ENCODE results near the gene ATXN10. TPM values are rescaled to one million over a fixed set of nuclear protein-coding genes. Genes with fewer than 3 reads are reported as not detected.

ATXN10 gene
- total RNA-seq, 4 donors from 2014 or later: 110 to 145 (median 134) TPM

DNA sequence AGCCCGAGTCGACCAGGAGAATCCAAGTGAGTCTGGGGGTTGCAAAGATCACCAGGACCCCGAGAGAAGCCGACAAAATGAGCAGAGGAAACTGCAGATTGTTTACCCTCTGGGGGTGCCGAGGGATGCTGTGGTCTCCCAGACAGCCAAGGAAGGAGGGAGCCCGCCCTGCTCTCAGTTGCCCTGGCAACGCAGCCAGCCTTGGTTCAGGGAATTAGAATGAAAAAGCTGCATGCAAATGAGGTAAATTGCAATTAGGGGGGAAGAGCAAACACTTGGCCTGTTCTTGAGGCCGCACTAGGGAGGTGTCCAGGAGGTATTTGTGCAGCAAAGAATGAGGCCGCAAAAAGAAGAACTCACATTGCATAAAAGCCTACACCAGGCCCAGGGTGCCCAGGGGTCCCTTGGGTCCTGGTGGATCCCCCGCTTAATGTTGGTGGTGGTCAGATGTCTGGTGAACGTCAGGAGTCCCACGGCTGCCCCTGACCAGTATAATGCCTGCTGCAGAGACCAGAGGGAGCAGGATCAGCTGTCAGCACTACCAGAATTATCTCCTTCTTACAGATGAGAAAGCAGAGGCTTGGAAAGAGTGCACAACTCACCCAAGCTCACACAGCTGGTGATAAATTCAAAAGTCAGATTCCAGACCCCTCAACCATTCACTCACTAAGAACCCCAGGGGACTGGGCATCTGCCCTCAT is 40.3 kb upstream of the ATXN10 start:
- no peak for DNase-seq
- 59 to 70% methylated on average over 12 of the region's 12 CpGs for WGBS, 2 donors
- Histone ChIP-seq H3K4me3 (replicated peaks in 1 of 3) (no peak overlapping the region), H3K36me3 (no peaks in the 10 kb centered on the region), H3K4me1 (peaks cover 8 to 9% of the 10 kb centered on the region in 2 donors), H3K27ac (no peak overlapping the region), H3K27me3 (no peaks in the 10 kb centered on the region), H3K9me3 (no peaks in the 10 kb centered on the region)
- TF ChIP-seq, protein P1, sequence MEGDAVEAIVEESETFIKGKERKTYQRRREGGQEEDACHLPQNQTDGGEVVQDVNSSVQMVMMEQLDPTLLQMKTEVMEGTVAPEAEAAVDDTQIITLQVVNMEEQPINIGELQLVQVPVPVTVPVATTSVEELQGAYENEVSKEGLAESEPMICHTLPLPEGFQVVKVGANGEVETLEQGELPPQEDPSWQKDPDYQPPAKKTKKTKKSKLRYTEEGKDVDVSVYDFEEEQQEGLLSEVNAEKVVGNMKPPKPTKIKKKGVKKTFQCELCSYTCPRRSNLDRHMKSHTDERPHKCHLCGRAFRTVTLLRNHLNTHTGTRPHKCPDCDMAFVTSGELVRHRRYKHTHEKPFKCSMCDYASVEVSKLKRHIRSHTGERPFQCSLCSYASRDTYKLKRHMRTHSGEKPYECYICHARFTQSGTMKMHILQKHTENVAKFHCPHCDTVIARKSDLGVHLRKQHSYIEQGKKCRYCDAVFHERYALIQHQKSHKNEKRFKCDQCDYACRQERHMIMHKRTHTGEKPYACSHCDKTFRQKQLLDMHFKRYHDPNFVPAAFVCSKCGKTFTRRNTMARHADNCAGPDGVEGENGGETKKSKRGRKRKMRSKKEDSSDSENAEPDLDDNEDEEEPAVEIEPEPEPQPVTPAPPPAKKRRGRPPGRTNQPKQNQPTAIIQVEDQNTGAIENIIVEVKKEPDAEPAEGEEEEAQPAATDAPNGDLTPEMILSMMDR (IDR thresholded peaks at IDR 0.05): no peak
- TF ChIP-seq POLR2A (IDR thresholded peaks at IDR 0.05): no peak
- intact Hi-C loops (cut with DNase I): no loop called here

DNA sequence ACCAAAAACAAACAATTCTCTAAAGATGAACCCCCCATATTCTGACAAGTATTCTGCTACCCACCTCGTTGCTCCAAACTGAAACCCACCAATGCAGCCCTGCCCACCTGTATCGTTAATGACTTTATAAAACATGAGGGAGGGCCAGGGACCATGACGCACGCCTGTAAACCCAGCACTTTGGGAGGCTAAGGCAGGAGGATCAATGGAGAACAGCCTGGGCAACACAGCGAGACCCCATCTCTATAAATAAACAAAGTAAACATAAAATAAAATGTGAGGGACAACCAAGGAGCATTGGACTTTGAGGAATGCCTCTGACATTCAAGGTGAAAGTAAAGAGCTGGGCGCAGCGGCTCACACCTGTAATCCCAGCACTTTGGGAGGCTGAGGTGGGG is 39.8 kb upstream of the ATXN10 start:
- intact Hi-C loops (cut with DNase I): no loop called here

DNA sequence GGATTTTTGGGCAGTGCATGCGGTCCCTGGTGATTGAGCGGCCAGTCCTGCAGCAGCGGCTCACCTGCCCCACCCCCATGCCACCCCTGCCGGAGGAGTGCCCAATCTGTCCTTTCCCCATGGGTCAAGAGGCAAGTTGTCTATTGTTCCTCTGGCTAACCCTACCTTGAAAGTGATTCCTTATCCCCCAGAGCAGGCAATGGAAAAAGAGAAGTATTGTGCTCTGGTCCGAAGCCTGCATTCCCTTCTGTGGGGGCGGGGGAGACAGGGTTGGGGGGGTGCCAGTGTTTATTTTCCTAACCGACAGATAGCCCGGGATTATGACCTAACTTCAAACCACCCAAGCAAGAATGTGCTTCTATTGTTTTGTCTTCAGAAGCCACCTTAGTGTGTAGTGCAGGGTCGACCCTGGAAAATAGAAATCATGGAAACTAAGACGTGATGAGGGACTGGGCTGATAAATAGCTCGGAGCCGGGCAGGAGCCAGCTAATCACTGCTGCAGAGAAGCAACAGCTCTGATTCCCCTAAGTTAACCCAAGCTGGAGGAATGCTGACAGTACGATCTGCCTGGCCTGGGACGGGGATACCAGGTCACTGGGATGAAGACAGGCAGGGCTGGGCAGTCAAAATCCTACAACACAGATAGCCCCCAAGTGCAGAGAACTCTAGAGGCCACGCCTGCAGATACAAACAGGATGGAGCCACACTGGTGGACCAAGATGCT is 38.7 kb upstream of the ATXN10 start:
- H3K27ac ChIP-seq: no peak overlapping the region
- intact Hi-C loops (cut with DNase I): no loop called here
- H3K27me3 ChIP-seq: no peaks in the 10 kb centered on the region
- 11 to 28% methylated on average over 13 to 15 of the region's 15 CpGs for WGBS, 2 donors
- H3K36me3 ChIP-seq: no peaks in the 10 kb centered on the region
- H3K9me3 ChIP-seq: no peaks in the 10 kb centered on the region
- peaks cover 8 to 9% of the 10 kb centered on the region in 2 donors for H3K4me1 ChIP-seq
- no peak overlapping the region for H3K4me3 ChIP-seq (replicated peaks in 1 of 3)
- TF ChIP-seq, protein P1 (IDR thresholded peaks at IDR 0.05): no peak
- no peak for TF ChIP-seq POLR2A (IDR thresholded peaks at IDR 0.05)
- DNase-seq: peak; percentile 41 to 44

More for the DNA sequence above, 39.8 kb upstream of the ATXN10 start:
- Histone ChIP-seq H3K27ac (no peak overlapping the region), H3K27me3 (no peaks in the 10 kb centered on the region), H3K4me1 (peaks cover 8 to 9% of the 10 kb centered on the region in 2 donors), H3K36me3 (no peaks in the 10 kb centered on the region), H3K9me3 (no peaks in the 10 kb centered on the region), H3K4me3 (replicated peaks in 1 of 3) (no peak overlapping the region)
- DNase-seq: no peak
- 93 to 95% methylated on average over 7 of the region's 7 CpGs for WGBS, 2 donors
- TF ChIP-seq, protein P1 (IDR thresholded peaks at IDR 0.05): no peak
- TF ChIP-seq POLR2A (IDR thresholded peaks at IDR 0.05): no peak

DNA sequence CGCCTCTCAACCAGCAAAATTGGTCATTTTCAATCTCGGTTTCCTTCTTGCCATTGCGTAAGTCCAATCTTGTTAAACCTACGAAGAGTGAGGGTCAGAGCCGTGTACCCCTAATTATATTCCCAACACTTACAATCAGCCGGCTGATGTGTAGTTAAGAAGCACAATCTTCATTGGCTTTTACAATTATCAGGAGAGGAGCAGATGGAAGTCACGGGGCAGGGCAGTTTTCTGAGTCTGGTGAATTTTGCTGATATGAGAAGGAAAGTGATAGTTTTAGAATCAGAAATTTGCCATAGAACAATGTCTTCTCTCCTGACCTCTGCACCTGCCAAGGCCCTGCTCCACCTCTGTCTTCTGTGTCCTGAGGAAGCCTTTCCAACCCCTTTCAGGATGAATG is 35.0 kb upstream of the ATXN10 start:
- Histone ChIP-seq H3K9me3 (no peaks in the 10 kb centered on the region), H3K27me3 (no peaks in the 10 kb centered on the region), H3K36me3 (no peaks in the 10 kb centered on the region), H3K27ac (no peak overlapping the region), H3K4me3 (replicated peaks in 1 of 3) (no peak overlapping the region), H3K4me1 (peaks cover 8 to 9% of the 10 kb centered on the region in 2 donors)
- intact Hi-C loops (cut with DNase I): no loop called here
- no peak for DNase-seq
- WGBS, 2 donors: 95 to 96% methylated on average over 7 of the region's 7 CpGs
- TF ChIP-seq POLR2A (IDR thresholded peaks at IDR 0.05): no peak
- TF ChIP-seq, protein P1 (IDR thresholded peaks at IDR 0.05): no peak

DNA sequence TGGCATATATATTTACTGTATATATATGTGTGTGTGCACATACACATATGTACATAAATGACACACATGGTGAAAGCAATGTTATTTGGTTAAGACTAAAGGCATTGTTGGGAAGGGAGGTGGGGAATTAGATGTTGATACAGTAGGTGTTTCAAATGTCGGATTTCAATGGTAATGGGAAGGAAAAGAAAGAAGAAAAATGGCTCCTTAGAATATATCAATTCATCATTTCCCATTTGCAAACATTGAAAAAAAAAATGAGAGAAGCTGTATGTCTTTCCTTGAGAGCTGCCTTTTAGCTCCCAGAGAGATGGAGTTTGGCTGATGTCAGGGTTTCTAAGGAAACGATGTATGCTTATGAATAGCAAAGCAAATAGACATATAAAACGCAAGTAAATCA is 33.4 kb upstream of the ATXN10 start:
- TF ChIP-seq, protein P1 (IDR thresholded peaks at IDR 0.05): no peak
- no peak for TF ChIP-seq POLR2A (IDR thresholded peaks at IDR 0.05)
- DNase-seq: no peak
- peaks cover under 1 to 1% of the 10 kb centered on the region in 2 donors for H3K4me1 ChIP-seq
- no peaks in the 10 kb centered on the region for H3K9me3 ChIP-seq
- no peak overlapping the region for H3K4me3 ChIP-seq (replicated peaks in 1 of 3)
- H3K27ac ChIP-seq: no peak overlapping the region
- no peaks in the 10 kb centered on the region for H3K27me3 ChIP-seq
- H3K36me3 ChIP-seq: no peaks in the 10 kb centered on the region
- WGBS, 2 donors: 86 to 89% methylated on average over 3 of the region's 3 CpGs
- intact Hi-C loops (cut with DNase I): no loop called here
